BJ (cell line): Measurements from ENCODE around the gene CHKB. TPM values are rescaled to one million over a fixed set of nuclear protein-coding genes. Genes with fewer than 3 reads are reported as not detected.

Source experiments
- CTCF ChIA-PET: fragments of 350-600 bp; formaldehyde crosslinking; extraction: SDS; loops from one replicate; lab custom pipeline; 2021; ENCODE audit warnings: antibody characterized with exemption, inconsistent platforms; lab: Yijun Ruan, JAX
- POLR2A ChIA-PET: fragments of 300-600 bp; sonication (Branson Sonifier 250); formaldehyde crosslinking; extraction: SDS; loops from one replicate; lab custom pipeline; 2021; ENCODE audit warnings: antibody characterized with exemption; lab: Charles Lee
- DNase-seq: peaks from one replicate; pipeline ENCODE4 v3.0.0-alpha.2; 2011; ENCODE audit warnings: low read depth
- H3K27me3 ChIP-seq: 2 replicates; pipeline ENCODE4 v1.6.0; 2011; ENCODE audit warnings: low read length; ENCODE audit not compliant: control insufficient read depth, insufficient read depth
- H3K36me3 ChIP-seq: 2 replicates; pipeline ENCODE4 v1.5.1; 2011; ENCODE audit warnings: low read length; ENCODE audit not compliant: control insufficient read depth, insufficient read depth
- H3K4me3 ChIP-seq: 2 replicates; pipeline ENCODE4 v1.5.1; 2011; ENCODE audit warnings: low read depth, mild to moderate bottlenecking, control low read depth, low read length
- polyA plus RNA-seq: library from polyadenylated mRNA; depleted of rRNA; stranded (reverse); fragments of >200 nt; gene quantifications from 2 replicates; pipeline ENCODE4 v1.2.3, GENCODE V29; 2011
- TF ChIP-seq, protein P1 (sequence below): IDR thresholded peaks from 2 replicates; pipeline ENCODE4 v1.5.1; 2011; ENCODE audit warnings: low read depth, mild to moderate bottlenecking, control low read depth, inconsistent platforms, low read length, moderate library complexity; ENCODE audit not compliant: insufficient read depth

Gene CHKB
- polyA plus RNA-seq, 1 experiment, result 51.2 TPM

GRCh38 chr22:50587407-50587806 is 4.8 kb upstream of the CHKB start:
- DNase-seq, result no peak
- POLR2A ChIA-PET, result no interaction called here
- CTCF ChIA-PET, result interaction anchor here (1.3 to 1.8 kb wide), 2 partner anchors 12 to 25 kb away, joined by 4 read pairs; partner anchors contain the start of gene SYCE3

GRCh38 chr22:50586416-50586815 is 3.8 kb upstream of the CHKB start:
- no peak for DNase-seq
- CTCF ChIA-PET, result interaction anchor here (1.8 kb wide), 1 partner anchor 11 kb away, joined by 4 read pairs; no protein-coding TSS in a partner anchor

More at GRCh38 chr22:50587407-50587806, 4.8 kb upstream of the CHKB start:
- no peaks in the 10 kb centered on the region for H3K36me3 ChIP-seq
- H3K27me3 ChIP-seq, result no peaks in the 10 kb centered on the region
- no peak overlapping the region for H3K4me3 ChIP-seq
- TF ChIP-seq, protein P1, sequence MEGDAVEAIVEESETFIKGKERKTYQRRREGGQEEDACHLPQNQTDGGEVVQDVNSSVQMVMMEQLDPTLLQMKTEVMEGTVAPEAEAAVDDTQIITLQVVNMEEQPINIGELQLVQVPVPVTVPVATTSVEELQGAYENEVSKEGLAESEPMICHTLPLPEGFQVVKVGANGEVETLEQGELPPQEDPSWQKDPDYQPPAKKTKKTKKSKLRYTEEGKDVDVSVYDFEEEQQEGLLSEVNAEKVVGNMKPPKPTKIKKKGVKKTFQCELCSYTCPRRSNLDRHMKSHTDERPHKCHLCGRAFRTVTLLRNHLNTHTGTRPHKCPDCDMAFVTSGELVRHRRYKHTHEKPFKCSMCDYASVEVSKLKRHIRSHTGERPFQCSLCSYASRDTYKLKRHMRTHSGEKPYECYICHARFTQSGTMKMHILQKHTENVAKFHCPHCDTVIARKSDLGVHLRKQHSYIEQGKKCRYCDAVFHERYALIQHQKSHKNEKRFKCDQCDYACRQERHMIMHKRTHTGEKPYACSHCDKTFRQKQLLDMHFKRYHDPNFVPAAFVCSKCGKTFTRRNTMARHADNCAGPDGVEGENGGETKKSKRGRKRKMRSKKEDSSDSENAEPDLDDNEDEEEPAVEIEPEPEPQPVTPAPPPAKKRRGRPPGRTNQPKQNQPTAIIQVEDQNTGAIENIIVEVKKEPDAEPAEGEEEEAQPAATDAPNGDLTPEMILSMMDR, result no peak

DNA sequence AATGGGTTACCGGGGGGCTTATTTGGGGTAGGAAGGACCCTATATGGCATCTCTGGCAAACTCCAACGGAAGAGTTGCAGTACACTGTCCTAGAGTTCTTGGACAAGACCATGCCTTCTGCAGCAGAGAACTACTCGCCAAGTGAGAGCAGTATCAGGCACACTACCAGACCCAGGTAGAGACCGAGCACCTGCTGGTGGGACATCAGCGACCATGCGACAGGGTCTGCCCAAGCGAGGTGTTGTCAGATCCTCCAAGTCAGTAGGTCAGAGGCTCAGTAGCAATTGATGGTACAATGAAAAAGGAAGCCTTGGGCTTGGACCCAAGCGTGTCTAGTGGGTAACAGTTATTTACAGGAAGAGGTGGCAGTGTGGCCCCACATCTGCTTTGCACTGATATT is 3.1 kb upstream of the CHKB start:
- no peak overlapping the region for H3K4me3 ChIP-seq
- POLR2A ChIA-PET, result no interaction called here
- TF ChIP-seq, protein P1, result no peak
- no peak for DNase-seq
- CTCF ChIA-PET, result interaction anchor here (0.9 kb wide), 1 partner anchor 10 kb away, joined by 3 read pairs; no protein-coding TSS in a partner anchor
- H3K36me3 ChIP-seq, result no peaks in the 10 kb centered on the region
- no peaks in the 10 kb centered on the region for H3K27me3 ChIP-seq

More at GRCh38 chr22:50586416-50586815, 3.8 kb upstream of the CHKB start:
- TF ChIP-seq, protein P1, result no peak
- Histone ChIP-seq H3K36me3 (no peaks in the 10 kb centered on the region), H3K27me3 (no peaks in the 10 kb centered on the region), H3K4me3 (no peak overlapping the region)
- POLR2A ChIA-PET, result no interaction called here

- Histone ChIP-seq H3K27me3 (no peaks in the 10 kb centered on the region), H3K4me3 (no peak overlapping the region), H3K36me3 (peaks cover under 1% of the 10 kb centered on the region; the same call in 1 of the 2 replicates)
- CTCF ChIA-PET, result interaction anchor here (0.9 kb wide), 1 partner anchor 10 kb away, joined by 3 read pairs; no protein-coding TSS in a partner anchor
- POLR2A ChIA-PET, result no interaction called here
- TF ChIP-seq, protein P1, result no peak
- DNase-seq, result no peak
Observed at GRCh38 chr22:50585238-50585637, 2.6 kb upstream of the CHKB start.

DNA sequence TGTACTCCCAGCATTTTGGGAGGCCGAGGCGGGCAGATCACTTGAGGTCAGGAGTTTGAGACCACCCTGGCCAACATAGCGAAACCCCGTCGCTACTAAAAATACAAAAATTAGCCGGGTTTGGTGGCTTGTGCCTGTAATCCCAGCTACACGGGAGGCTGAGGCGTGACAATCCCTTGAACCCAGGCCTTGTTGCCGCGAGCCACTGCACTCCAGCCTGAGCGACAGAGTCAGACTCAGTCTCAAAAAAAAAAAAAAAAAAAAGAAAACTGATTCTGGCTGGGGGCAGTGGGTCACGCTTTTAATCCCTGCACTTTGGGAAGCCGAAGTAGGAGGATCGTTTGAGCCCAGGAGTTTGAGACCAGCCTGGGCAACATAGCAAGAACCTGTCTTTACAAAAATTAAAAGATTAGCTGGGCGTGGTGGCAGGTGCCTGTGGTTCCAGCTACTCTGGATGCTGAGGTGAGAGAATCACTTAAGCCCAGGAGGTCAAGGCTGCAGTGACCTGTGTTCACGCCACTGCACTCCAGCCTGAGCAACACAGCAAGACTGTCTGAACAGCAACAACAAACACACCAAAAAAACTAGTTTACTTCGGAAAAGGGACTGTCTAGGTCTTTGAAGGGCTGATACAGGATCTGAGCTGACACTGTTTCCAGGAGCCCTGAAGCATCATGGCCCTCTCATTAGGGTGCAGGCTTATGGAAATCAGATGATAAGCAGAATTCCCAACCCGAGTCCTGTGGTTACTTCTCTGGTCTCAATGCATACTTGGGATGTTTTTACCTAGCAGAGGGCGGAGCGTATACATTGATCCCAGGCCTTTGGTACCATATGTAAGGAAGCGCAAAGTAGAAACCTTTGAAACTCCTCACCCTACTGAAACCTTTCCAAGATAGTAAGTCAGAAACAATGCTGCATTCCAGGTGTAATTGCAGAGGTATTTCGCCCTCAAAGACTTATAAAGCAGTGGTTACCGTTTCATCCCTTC is 1.8 kb upstream of the CHKB start:
- TF ChIP-seq, protein P1, result no peak
- ChIA-PET POLR2A (no interaction called here), CTCF (no interaction called here)
- DNase-seq, result no peak
- Histone ChIP-seq H3K27me3 (no peaks in the 10 kb centered on the region), H3K4me3 (no peak overlapping the region), H3K36me3 (peaks cover 3% of the 10 kb centered on the region)
